Osteocyte (in vitro differentiated cells): Measurements from ENCODE around the gene IFNL3. TPM values are rescaled to one million over a fixed set of nuclear protein-coding genes. Genes with fewer than 3 reads are reported as not detected.

Experiments used
- DNase-seq: peaks from one replicate; pipeline ENCODE4 v3.0.0; 2021; ENCODE audit warnings: mixed read lengths; ENCODE audit not compliant: unreplicated experiment; ENCODE audit errors: extremely low spot score
- H3K27ac Mint-ChIP-seq: one replicate; pipeline ENCODE4 v1.8.0; 2021; ENCODE audit warnings: mild to moderate bottlenecking, mixed read lengths; ENCODE audit not compliant: unreplicated experiment
- H3K27me3 Mint-ChIP-seq: one replicate; pipeline ENCODE4 v1.8.0; 2021; ENCODE audit warnings: mixed read lengths; ENCODE audit not compliant: unreplicated experiment
- H3K36me3 Mint-ChIP-seq: one replicate; pipeline ENCODE4 v1.8.0; 2021; ENCODE audit warnings: mixed read lengths; ENCODE audit not compliant: unreplicated experiment
- H3K4me1 Mint-ChIP-seq: one replicate; pipeline ENCODE4 v1.8.0; 2021; ENCODE audit warnings: mixed read lengths; ENCODE audit not compliant: unreplicated experiment
- H3K4me3 Mint-ChIP-seq: one replicate; pipeline ENCODE4 v1.8.0; 2021; ENCODE audit warnings: mild to moderate bottlenecking, moderate library complexity, mixed read lengths; ENCODE audit not compliant: unreplicated experiment
- H3K9me3 Mint-ChIP-seq: one replicate; pipeline ENCODE4 v1.8.0; 2021; ENCODE audit warnings: mixed read lengths; ENCODE audit not compliant: unreplicated experiment
- CTCF ChIP-seq: fragments of 200-600 bp; sonication (generic); IDR thresholded peaks from 2 replicates; pipeline ENCODE4 v1.5.0; 2021; ENCODE audit warnings: antibody characterized with exemption, mild to moderate bottlenecking, moderate library complexity
- total RNA-seq: library from RNA; stranded (reverse); gene quantifications from 2 replicates; pipeline ENCODE4 v1.2.1, GENCODE V29; 2021

IFNL3 gene
- total RNA-seq, 1 donor from 2014 or later: not detected

DNA sequence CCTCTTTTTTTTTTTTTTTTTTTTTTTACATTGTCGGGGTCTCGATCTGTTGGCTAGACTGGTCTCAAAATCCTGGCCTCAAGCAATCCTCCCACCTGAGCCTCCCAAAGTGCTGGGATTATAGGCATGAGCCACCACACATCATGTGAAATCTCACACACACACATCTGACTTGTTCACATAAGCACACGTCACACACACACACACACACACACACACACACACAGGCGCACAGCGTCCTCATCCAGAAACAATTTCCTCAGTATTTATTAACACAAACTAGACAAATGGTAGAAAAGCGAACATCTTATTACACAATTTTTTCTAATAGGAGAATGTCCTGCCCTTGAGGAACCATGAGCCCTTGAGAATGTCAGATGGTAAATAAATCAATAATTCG is 35.6 kb downstream of the IFNL3 start:
- no peak for DNase-seq
- peaks cover 32% of the 10 kb centered on the region for H3K27me3 Mint-ChIP-seq
- H3K4me1 Mint-ChIP-seq: no peaks in the 10 kb centered on the region
- no peak for TF ChIP-seq CTCF
- H3K27ac Mint-ChIP-seq: no peak overlapping the region
- no peak overlapping the region for H3K4me3 Mint-ChIP-seq
- no peaks in the 10 kb centered on the region for H3K36me3 Mint-ChIP-seq
- H3K9me3 Mint-ChIP-seq: no peaks in the 10 kb centered on the region

- Mint-ChIP-seq H3K4me1 (no peaks in the 10 kb centered on the region), H3K27me3 (peaks cover 25% of the 10 kb centered on the region), H3K9me3 (no peaks in the 10 kb centered on the region), H3K4me3 (no peak overlapping the region), H3K27ac (no peak overlapping the region), H3K36me3 (no peaks in the 10 kb centered on the region)
- TF ChIP-seq CTCF: no peak
- no peak for DNase-seq
Observed at GRCh38 chr19:39208175-39208795, 36.5 kb downstream of the IFNL3 start.

GRCh38 chr19:39207293-39207836 is 37.4 kb downstream of the IFNL3 start:
- no peak for DNase-seq
- no peak for TF ChIP-seq CTCF
- H3K9me3 Mint-ChIP-seq: no peaks in the 10 kb centered on the region
- H3K36me3 Mint-ChIP-seq: no peaks in the 10 kb centered on the region
- H3K4me1 Mint-ChIP-seq: no peaks in the 10 kb centered on the region
- H3K27ac Mint-ChIP-seq: no peak overlapping the region
- no peak overlapping the region for H3K4me3 Mint-ChIP-seq
- peaks cover 25% of the 10 kb centered on the region for H3K27me3 Mint-ChIP-seq

DNA sequence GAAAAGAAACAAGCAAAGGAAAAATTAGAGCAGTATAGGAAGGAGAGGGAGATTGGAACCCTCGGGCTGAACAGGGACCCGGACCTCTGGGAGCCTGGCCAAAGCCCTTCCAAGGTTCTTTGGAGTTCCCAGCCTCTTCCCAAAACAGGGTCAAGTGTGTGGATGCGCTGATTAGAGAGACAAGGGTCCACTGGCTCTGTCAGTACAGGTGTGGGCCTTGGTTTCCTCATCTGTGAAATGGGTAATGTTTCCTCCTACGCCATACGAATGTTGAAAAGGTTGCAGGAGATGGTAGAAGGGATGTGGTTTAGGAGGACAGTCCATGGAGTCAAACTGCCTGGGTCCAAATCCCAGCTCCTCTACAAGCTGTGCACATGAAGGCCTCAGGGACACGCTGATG is 38.7 kb downstream of the IFNL3 start:
- Mint-ChIP-seq H3K9me3 (no peaks in the 10 kb centered on the region), H3K27ac (no peak overlapping the region), H3K36me3 (no peaks in the 10 kb centered on the region), H3K4me1 (no peaks in the 10 kb centered on the region), H3K27me3 (peaks cover 24% of the 10 kb centered on the region), H3K4me3 (no peak overlapping the region)
- TF ChIP-seq CTCF: no peak
- no peak for DNase-seq

- Mint-ChIP-seq H3K9me3 (no peaks in the 10 kb centered on the region), H3K4me1 (no peaks in the 10 kb centered on the region), H3K4me3 (no peak overlapping the region), H3K27me3 (peaks cover 31% of the 10 kb centered on the region), H3K36me3 (no peaks in the 10 kb centered on the region), H3K27ac (no peak overlapping the region)
- DNase-seq: no peak
- TF ChIP-seq CTCF: no peak
Observed at GRCh38 chr19:39205449-39205764, 39.4 kb downstream of the IFNL3 start.
